HepG2 (cell line): ENCODE measurements around the gene LCA5. TPM values are rescaled to one million over a fixed set of nuclear protein-coding genes. Genes with fewer than 3 reads are reported as not detected.

Experiments
- CENPT ChIP-seq: sonication (generic); formaldehyde crosslinking; IDR thresholded peaks from 2 replicates; pipeline ENCODE4 v1.8.0; 2022; ENCODE audit warnings: low read depth, mild to moderate bottlenecking, moderate library complexity, missing genetic modification reagents
- HMG20B ChIP-seq: conservative IDR thresholded peaks from 2 replicates; pipeline ENCODE4 v1.6.1; 2016; ENCODE audit warnings: missing genetic modification reagents, missing compliant biosample characterization
- IRF1 ChIP-seq: sonication (generic); formaldehyde crosslinking; IDR thresholded peaks from 2 replicates; pipeline ENCODE4 v1.4.0; 2020; ENCODE audit warnings: low read depth, mild to moderate bottlenecking, missing genetic modification reagents
- IRF2 ChIP-seq: IDR thresholded peaks from 2 replicates; pipeline ENCODE4 v1.6.1; 2018; ENCODE audit warnings: missing genetic modification reagents, missing compliant biosample characterization
- MAX ChIP-seq: IDR thresholded peaks from 2 replicates; pipeline ENCODE4 v1.6.1; 2012; ENCODE audit warnings: inconsistent platforms
- MNT ChIP-seq: fragments of 450-650 bp; IDR thresholded peaks from 2 replicates; pipeline ENCODE4 v1.6.1; 2016
- POLR2G ChIP-seq: fragments of 200-400 bp; formaldehyde crosslinking; IDR thresholded peaks from 2 replicates; pipeline ENCODE4 v1.6.1; 2018; ENCODE audit warnings: mild to moderate bottlenecking, low read depth, low read length, moderate library complexity
- RAD51 ChIP-seq: fragments of 450-650 bp; IDR thresholded peaks from 2 replicates; pipeline ENCODE4 v1.6.1; 2016; ENCODE audit warnings: borderline replicate concordance
- SALL1 ChIP-seq: sonication (generic); formaldehyde crosslinking; IDR thresholded peaks from 2 replicates; pipeline ENCODE4 v1.8.0; 2022; ENCODE audit warnings: mild to moderate bottlenecking, missing genetic modification reagents
- SMAD9 ChIP-seq: sonication (generic); formaldehyde crosslinking; IDR thresholded peaks from 2 replicates; pipeline ENCODE4 v1.5.1; 2020; ENCODE audit warnings: mild to moderate bottlenecking, missing genetic modification reagents
- SYNCRIP ChIP-seq: fragments of 200-400 bp; formaldehyde crosslinking; IDR thresholded peaks from 2 replicates; pipeline ENCODE4 v1.6.1; 2018; ENCODE audit warnings: mild to moderate bottlenecking, low read depth, low read length; ENCODE audit not compliant: insufficient read depth
- ZFY ChIP-seq: sonication (generic); formaldehyde crosslinking; IDR thresholded peaks from 2 replicates; pipeline ENCODE4 v1.4.0; 2020; ENCODE audit warnings: missing genetic modification reagents
- ZKSCAN8 ChIP-seq: IDR thresholded peaks from 2 replicates; pipeline ENCODE4 v1.6.1; 2016; ENCODE audit warnings: borderline replicate concordance, missing genetic modification reagents, missing compliant biosample characterization
- ZNF24 ChIP-seq: fragments of 450-650 bp; IDR thresholded peaks from 2 replicates; pipeline ENCODE4 v1.6.1; 2017; ENCODE audit warnings: antibody characterized with exemption, mild to moderate bottlenecking
- ZNF350 ChIP-seq: sonication (generic); formaldehyde crosslinking; IDR thresholded peaks from 2 replicates; pipeline ENCODE4 v1.4.0; 2020; ENCODE audit warnings: mild to moderate bottlenecking, low read depth, missing genetic modification reagents, borderline replicate concordance
- ZNF460 ChIP-seq: sonication (generic); formaldehyde crosslinking; IDR thresholded peaks from 2 replicates; pipeline ENCODE4 v1.5.1; 2020; ENCODE audit warnings: missing genetic modification reagents, mild to moderate bottlenecking, borderline replicate concordance
- ZNF569 ChIP-seq: sonication (generic); formaldehyde crosslinking; IDR thresholded peaks from 2 replicates; pipeline ENCODE4 v1.5.0; 2020; ENCODE audit warnings: mild to moderate bottlenecking, missing genetic modification reagents, moderate library complexity, borderline replicate concordance
- ZNF574 ChIP-seq: sonication (generic); formaldehyde crosslinking; IDR thresholded peaks from 2 replicates; pipeline ENCODE4 v1.4.0; 2020; ENCODE audit warnings: missing genetic modification reagents
- ZNF597 ChIP-seq: sonication (generic); formaldehyde crosslinking; IDR thresholded peaks from 2 replicates; pipeline ENCODE4 v1.5.0; 2020; ENCODE audit warnings: missing genetic modification reagents
- ZNF619 ChIP-seq: sonication (generic); formaldehyde crosslinking; IDR thresholded peaks from 2 replicates; pipeline ENCODE4 v1.4.0; 2020; ENCODE audit warnings: mild to moderate bottlenecking, missing genetic modification reagents
- ZNF747 ChIP-seq: sonication (generic); formaldehyde crosslinking; IDR thresholded peaks from 2 replicates; pipeline ENCODE4 v1.8.1; 2023; ENCODE audit warnings: missing genetic modification reagents, mild to moderate bottlenecking, borderline replicate concordance
- ZNF841 ChIP-seq: sonication (generic); formaldehyde crosslinking; IDR thresholded peaks from 2 replicates; pipeline ENCODE4 v1.8.1; 2023; ENCODE audit warnings: missing genetic modification reagents, borderline replicate concordance
- ZSCAN29 ChIP-seq: sonication (generic); formaldehyde crosslinking; conservative IDR thresholded peaks from 2 replicates; pipeline ENCODE4 v1.4.0; 2020; ENCODE audit warnings: mild to moderate bottlenecking, missing genetic modification reagents
- ZZZ3 ChIP-seq: sonication (generic); formaldehyde crosslinking; IDR thresholded peaks from 2 replicates; pipeline ENCODE4 v1.4.0; 2020; ENCODE audit warnings: missing genetic modification reagents, mild to moderate bottlenecking, borderline replicate concordance
- polyA plus RNA-seq, 8 experiments: library from polyadenylated mRNA; depleted of rRNA in 3 of 8; stranded (reverse) in 7 of 8; unstranded in 1 of 8; fragments of >200 nt; fragmentation: Illumina TruSeq in 4 of 8; extraction: Trizol in 4 of 8; gene quantifications; 2 replicates each; pipeline versions ENCODE4 v1.2.1 to v1.2.3, GENCODE V29; 2011 to 2016; ENCODE audit warnings: low read depth in 4 of 8, missing spikeins in 1 of 8, mixed read lengths in 1 of 8; ENCODE audit not compliant: insufficient read depth in 1 of 8
- total RNA-seq, 5 experiments: library from RNA; depleted of rRNA; stranded (reverse); fragments of >200 nt; fragmentation: Illumina TruSeq; extraction: Trizol; gene quantifications; 2 replicates each; pipeline ENCODE4 v1.2.3, GENCODE V29; 2016; ENCODE audit warnings: low read depth in 1 of 5

The LCA5 gene
- total and polyA plus RNA-seq, 2 of the 13 experiments (the other 11 are each of a cell fraction or from before 2014, with no cell fraction given), result 0.84 to 4.6 TPM

- TF ChIP-seq POLR2G, result peak; percentile 45; the same call in 1 of the 2 replicates
- peak; percentile 50 for TF ChIP-seq HMG20B (CRISPR knock-in tag)
- peak; percentile 80 for TF ChIP-seq ZFY (CRISPR knock-in tag)
- no peak for TF ChIP-seq ZZZ3 (CRISPR knock-in tag)
- no peak for TF ChIP-seq SMAD9 (CRISPR knock-in tag)
- TF ChIP-seq SYNCRIP, result no peak
- TF ChIP-seq ZNF24, result no peak
- no peak for TF ChIP-seq RAD51
- TF ChIP-seq ZNF597, result no peak
- TF ChIP-seq ZNF569 (CRISPR knock-in tag), result peak; percentile 49; the same call in 1 of the 2 replicates
- TF ChIP-seq ZNF841 (CRISPR knock-in tag), result no peak
- TF ChIP-seq ZKSCAN8 (CRISPR knock-in tag), result no peak
- no peak for TF ChIP-seq CENPT (CRISPR knock-in tag)
- peak; percentile 92 for TF ChIP-seq SALL1 (CRISPR knock-in tag)
- TF ChIP-seq IRF1 (CRISPR knock-in tag), result no peak
- peak; percentile 53; the same call in 1 of the 2 replicates for TF ChIP-seq ZNF574 (CRISPR knock-in tag)
- TF ChIP-seq ZNF747 (CRISPR knock-in tag), result no peak
- TF ChIP-seq MNT, result no peak
- no peak for TF ChIP-seq ZNF619
- peak; percentile 88; the same call in 1 of the 2 replicates for TF ChIP-seq ZSCAN29
- peak; percentile 64 for TF ChIP-seq MAX
- TF ChIP-seq ZNF350, result no peak; the same call in 1 of the 2 replicates
- TF ChIP-seq IRF2 (CRISPR knock-in tag), result peak; percentile 71; the same call in 1 of the 2 replicates
- TF ChIP-seq ZNF460 (CRISPR knock-in tag), result no peak
Observed at GRCh38 chr6:79525272-79526100, 11.7 kb downstream of the LCA5 start (continued).
